ENCODE results near the gene MAP7.

MAP7 gene

GRCh38 chr6:136421537-136422158 lies 128.6 kb downstream of the MAP7 start:
- no peak overlapping the region for H3K27ac ChIP-seq (ENCODE audit: low read depth, low read length)
- H3K4me1 ChIP-seq (ENCODE audit: control insufficient read depth in 1 of 2, insufficient read depth in 2 of 2, low read length in 2 of 2) = peaks cover 0 to 6% of the 10 kb centered on the region in 2 donors
- H3K27me3 ChIP-seq (ENCODE audit: control insufficient read depth in 1 of 2, insufficient read depth in 2 of 2, low read length in 2 of 2) = no peaks in the 10 kb centered on the region
- H3K9ac ChIP-seq (ENCODE audit: low read depth in 1 of 2, low read length in 2 of 2) = no peak overlapping the region
- H3K36me3 ChIP-seq (ENCODE audit: control insufficient read depth in 1 of 2, insufficient read depth in 2 of 2, low read length in 2 of 2) = peaks cover 0 to 4% of the 10 kb centered on the region in 2 donors
- no peak overlapping the region for H3K4me3 ChIP-seq (ENCODE audit: low read depth in 1 of 2, low read length in 2 of 2)
- H3K9me3 ChIP-seq (ENCODE audit: control insufficient read depth in 1 of 2, low read length in 2 of 2) = no peaks in the 10 kb centered on the region

GRCh38 chr6:136420853-136421252 lies 129.4 kb downstream of the MAP7 start:
- Histone ChIP-seq H3K9ac (ENCODE audit: low read depth in 1 of 2, low read length in 2 of 2) (no peak overlapping the region), H3K4me3 (ENCODE audit: low read depth in 1 of 2, low read length in 2 of 2) (no peak overlapping the region), H3K36me3 (ENCODE audit: control insufficient read depth in 1 of 2, insufficient read depth in 2 of 2, low read length in 2 of 2) (peaks cover 0 to 4% of the 10 kb centered on the region in 2 donors), H3K27me3 (ENCODE audit: control insufficient read depth in 1 of 2, insufficient read depth in 2 of 2, low read length in 2 of 2) (no peaks in the 10 kb centered on the region), H3K9me3 (ENCODE audit: control insufficient read depth in 1 of 2, low read length in 2 of 2) (no peaks in the 10 kb centered on the region), H3K27ac (ENCODE audit: low read depth, low read length) (no peak overlapping the region), H3K4me1 (ENCODE audit: control insufficient read depth in 1 of 2, insufficient read depth in 2 of 2, low read length in 2 of 2) (peaks cover 0 to 6% of the 10 kb centered on the region in 2 donors)

GRCh38 chr6:136415351-136416007 lies 134.7 kb downstream of the MAP7 start:
- H3K9me3 ChIP-seq (ENCODE audit: control insufficient read depth in 1 of 2, low read length in 2 of 2) = no peaks in the 10 kb centered on the region
- no peaks in the 10 kb centered on the region for H3K27me3 ChIP-seq (ENCODE audit: control insufficient read depth in 1 of 2, insufficient read depth in 2 of 2, low read length in 2 of 2)
- no peak overlapping the region for H3K27ac ChIP-seq (ENCODE audit: low read depth, low read length)
- peaks cover 0 to 4% of the 10 kb centered on the region in 2 donors for H3K36me3 ChIP-seq (ENCODE audit: control insufficient read depth in 1 of 2, insufficient read depth in 2 of 2, low read length in 2 of 2)
- H3K4me3 ChIP-seq (ENCODE audit: low read depth in 1 of 2, low read length in 2 of 2) = no peak overlapping the region
- no peak overlapping the region for H3K9ac ChIP-seq (ENCODE audit: low read depth in 1 of 2, low read length in 2 of 2)
- H3K4me1 ChIP-seq (ENCODE audit: control insufficient read depth in 1 of 2, insufficient read depth in 2 of 2, low read length in 2 of 2) = no peaks in the 10 kb centered on the region

- Histone ChIP-seq H3K4me3 (ENCODE audit: low read depth in 1 of 2, low read length in 2 of 2) (no peak overlapping the region), H3K4me1 (ENCODE audit: control insufficient read depth in 1 of 2, insufficient read depth in 2 of 2, low read length in 2 of 2) (no peaks in the 10 kb centered on the region), H3K9ac (ENCODE audit: low read depth in 1 of 2, low read length in 2 of 2) (no peak overlapping the region)
Observed at GRCh38 chr6:136412410-136412809, 137.8 kb downstream of the MAP7 start.

GRCh38 chr6:136411453-136412354 lies 138.5 kb downstream of the MAP7 start:
- no peaks in the 10 kb centered on the region for H3K27me3 ChIP-seq (ENCODE audit: control insufficient read depth in 1 of 2, insufficient read depth in 2 of 2, low read length in 2 of 2)
- H3K9me3 ChIP-seq (ENCODE audit: control insufficient read depth in 1 of 2, low read length in 2 of 2) = no peaks in the 10 kb centered on the region
- no peak overlapping the region for H3K9ac ChIP-seq (ENCODE audit: low read depth in 1 of 2, low read length in 2 of 2)
- H3K4me1 ChIP-seq (ENCODE audit: control insufficient read depth in 1 of 2, insufficient read depth in 2 of 2, low read length in 2 of 2) = no peaks in the 10 kb centered on the region
- no peaks in the 10 kb centered on the region for H3K36me3 ChIP-seq (ENCODE audit: control insufficient read depth in 1 of 2, insufficient read depth in 2 of 2, low read length in 2 of 2)
- H3K4me3 ChIP-seq (ENCODE audit: low read depth in 1 of 2, low read length in 2 of 2) = no peak overlapping the region
- H3K27ac ChIP-seq (ENCODE audit: low read depth, low read length) = no peak overlapping the region

More at GRCh38 chr6:136412410-136412809, 137.8 kb downstream of the MAP7 start:
- Histone ChIP-seq H3K27me3 (ENCODE audit: control insufficient read depth in 1 of 2, insufficient read depth in 2 of 2, low read length in 2 of 2) (no peaks in the 10 kb centered on the region), H3K36me3 (ENCODE audit: control insufficient read depth in 1 of 2, insufficient read depth in 2 of 2, low read length in 2 of 2) (no peaks in the 10 kb centered on the region), H3K9me3 (ENCODE audit: control insufficient read depth in 1 of 2, low read length in 2 of 2) (no peaks in the 10 kb centered on the region), H3K27ac (ENCODE audit: low read depth, low read length) (no peak overlapping the region)

GRCh38 chr6:136411025-136411325 lies 139.2 kb downstream of the MAP7 start:
- Histone ChIP-seq H3K27ac (ENCODE audit: low read depth, low read length) (no peak overlapping the region), H3K9me3 (ENCODE audit: control insufficient read depth in 1 of 2, low read length in 2 of 2) (no peaks in the 10 kb centered on the region), H3K4me3 (ENCODE audit: low read depth in 1 of 2, low read length in 2 of 2) (no peak overlapping the region), H3K4me1 (ENCODE audit: control insufficient read depth in 1 of 2, insufficient read depth in 2 of 2, low read length in 2 of 2) (no peaks in the 10 kb centered on the region), H3K36me3 (ENCODE audit: control insufficient read depth in 1 of 2, insufficient read depth in 2 of 2, low read length in 2 of 2) (no peaks in the 10 kb centered on the region), H3K9ac (ENCODE audit: low read depth in 1 of 2, low read length in 2 of 2) (no peak overlapping the region), H3K27me3 (ENCODE audit: control insufficient read depth in 1 of 2, insufficient read depth in 2 of 2, low read length in 2 of 2) (no peaks in the 10 kb centered on the region)

- no peak overlapping the region for H3K27ac ChIP-seq (ENCODE audit: low read depth, low read length)
- no peaks in the 10 kb centered on the region for H3K9me3 ChIP-seq (ENCODE audit: control insufficient read depth in 1 of 2, low read length in 2 of 2)
- no peak overlapping the region for H3K9ac ChIP-seq (ENCODE audit: low read depth in 1 of 2, low read length in 2 of 2)
Observed at GRCh38 chr6:136410201-136411024, 139.8 kb downstream of the MAP7 start.

GRCh38 chr6:136409597-136409996 lies 140.6 kb downstream of the MAP7 start:
- Histone ChIP-seq H3K36me3 (ENCODE audit: control insufficient read depth in 1 of 2, insufficient read depth in 2 of 2, low read length in 2 of 2) (no peaks in the 10 kb centered on the region), H3K9ac (ENCODE audit: low read depth in 1 of 2, low read length in 2 of 2) (no peak overlapping the region), H3K27ac (ENCODE audit: low read depth, low read length) (no peak overlapping the region), H3K4me1 (ENCODE audit: control insufficient read depth in 1 of 2, insufficient read depth in 2 of 2, low read length in 2 of 2) (no peaks in the 10 kb centered on the region), H3K4me3 (ENCODE audit: low read depth in 1 of 2, low read length in 2 of 2) (no peak overlapping the region), H3K27me3 (ENCODE audit: control insufficient read depth in 1 of 2, insufficient read depth in 2 of 2, low read length in 2 of 2) (no peaks in the 10 kb centered on the region), H3K9me3 (ENCODE audit: control insufficient read depth in 1 of 2, low read length in 2 of 2) (no peaks in the 10 kb centered on the region)

More at GRCh38 chr6:136410201-136411024, 139.8 kb downstream of the MAP7 start:
- Histone ChIP-seq H3K27me3 (ENCODE audit: control insufficient read depth in 1 of 2, insufficient read depth in 2 of 2, low read length in 2 of 2) (no peaks in the 10 kb centered on the region), H3K4me3 (ENCODE audit: low read depth in 1 of 2, low read length in 2 of 2) (no peak overlapping the region), H3K4me1 (ENCODE audit: control insufficient read depth in 1 of 2, insufficient read depth in 2 of 2, low read length in 2 of 2) (no peaks in the 10 kb centered on the region), H3K36me3 (ENCODE audit: control insufficient read depth in 1 of 2, insufficient read depth in 2 of 2, low read length in 2 of 2) (no peaks in the 10 kb centered on the region)

- Histone ChIP-seq H3K9ac (ENCODE audit: low read depth in 1 of 2, low read length in 2 of 2) (no peak overlapping the region), H3K36me3 (ENCODE audit: control insufficient read depth in 1 of 2, insufficient read depth in 2 of 2, low read length in 2 of 2) (no peaks in the 10 kb centered on the region), H3K4me1 (ENCODE audit: control insufficient read depth in 1 of 2, insufficient read depth in 2 of 2, low read length in 2 of 2) (no peaks in the 10 kb centered on the region), H3K9me3 (ENCODE audit: control insufficient read depth in 1 of 2, low read length in 2 of 2) (no peaks in the 10 kb centered on the region), H3K4me3 (ENCODE audit: low read depth in 1 of 2, low read length in 2 of 2) (no peak overlapping the region), H3K27me3 (ENCODE audit: control insufficient read depth in 1 of 2, insufficient read depth in 2 of 2, low read length in 2 of 2) (no peaks in the 10 kb centered on the region), H3K27ac (ENCODE audit: low read depth, low read length) (no peak overlapping the region)
Observed at GRCh38 chr6:136408204-136408603, 142.0 kb downstream of the MAP7 start.

Data from duodenal mucosa (tissue), 2 donors.